GM12878 (cell line): Measurements from ENCODE around the gene WRAP73.

Source experiments
- BRCA1 ChIP-seq: IDR thresholded peaks from 2 replicates; pipeline ENCODE4 v1.6.1; 2011; ENCODE audit warnings: low read depth, low read length, improper control_type of control experiment
- EZH2 ChIP-seq: IDR thresholded peaks from 2 replicates; pipeline ENCODE4 v1.6.1; 2012; ENCODE audit warnings: low read depth, mild to moderate bottlenecking, control low read depth, inconsistent platforms, low read length, borderline replicate concordance; ENCODE audit not compliant: control insufficient read depth
- FOS ChIP-seq: IDR thresholded peaks from 3 replicates; pipeline ENCODE4 v1.6.1; 2011; ENCODE audit warnings: borderline replicate concordance; ENCODE audit not compliant: insufficient read length; ENCODE audit errors: extremely low read depth
- IRF4 ChIP-seq: IDR thresholded peaks from 2 replicates; pipeline ENCODE4 v1.6.1; 2011; ENCODE audit warnings: low read depth, low read length
- POLR2A ChIP-seq: IDR thresholded peaks from 2 replicates; pipeline ENCODE4 v1.6.1; 2011; ENCODE audit warnings: low read depth, mild to moderate bottlenecking, low read length
- RAD21 ChIP-seq: IDR thresholded peaks from 2 replicates; pipeline ENCODE4 v1.6.1; 2011; ENCODE audit warnings: mild to moderate bottlenecking, low read depth, low read length, moderate library complexity; ENCODE audit not compliant: insufficient read depth
- RBBP5 ChIP-seq: fragments of 200-600 bp; sonication (generic); conservative IDR thresholded peaks from 2 replicates; pipeline ENCODE4 v1.6.1; 2016
- SREBF2 ChIP-seq: IDR thresholded peaks from 2 replicates; pipeline ENCODE4 v1.6.1; 2012; ENCODE audit warnings: mild to moderate bottlenecking, low read length
- TF ChIP-seq, protein P1 (sequence below), 3 experiments: IDR thresholded peaks in 2 of 3; conservative IDR thresholded peaks in 1 of 3; 2 replicates each; pipeline ENCODE4 v1.5.1; 2011; ENCODE audit warnings: low read depth in 3 of 3, low read length in 3 of 3, mild to moderate bottlenecking in 3 of 3, control low read depth in 2 of 3, moderate library complexity in 2 of 3, inconsistent platforms in 1 of 3, mixed read lengths in 1 of 3; ENCODE audit not compliant: control insufficient read depth in 2 of 3, insufficient read depth in 1 of 3; ENCODE audit errors: extremely low read depth in 1 of 3
- TF ChIP-seq, protein P2 (sequence below): IDR thresholded peaks from 2 replicates; pipeline ENCODE4 v1.6.1; 2011; ENCODE audit warnings: borderline replicate concordance, low read depth, mild to moderate bottlenecking, moderate library complexity, mixed read lengths, low read length; ENCODE audit not compliant: insufficient read depth; ENCODE audit errors: extremely low read length

DNA sequence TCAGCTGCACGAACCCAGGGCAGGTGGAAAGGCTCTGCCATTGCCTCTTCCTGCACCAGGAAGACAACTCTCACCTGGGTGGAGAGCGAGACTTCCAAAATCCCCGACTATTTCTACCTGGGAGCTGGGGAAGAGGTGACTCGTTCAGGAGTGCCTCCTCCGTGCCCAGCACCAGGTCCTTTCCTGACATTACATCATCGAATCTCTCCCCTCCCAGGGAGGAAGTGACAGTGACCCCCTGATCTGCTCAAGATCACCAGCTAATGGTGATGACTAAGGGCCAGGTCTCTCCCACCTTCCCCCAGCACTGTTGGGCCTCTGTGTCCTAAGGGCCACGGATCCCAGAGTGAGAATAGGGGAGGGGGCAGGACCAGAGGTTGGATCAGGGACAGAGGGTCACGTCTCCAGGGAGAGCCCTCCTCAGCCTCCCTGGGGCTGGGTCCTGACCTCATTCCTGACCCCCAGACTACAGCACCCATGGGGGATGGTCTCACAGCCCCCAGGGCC is 45.4 kb downstream of the WRAP73 start:
- TF ChIP-seq, protein P1, sequence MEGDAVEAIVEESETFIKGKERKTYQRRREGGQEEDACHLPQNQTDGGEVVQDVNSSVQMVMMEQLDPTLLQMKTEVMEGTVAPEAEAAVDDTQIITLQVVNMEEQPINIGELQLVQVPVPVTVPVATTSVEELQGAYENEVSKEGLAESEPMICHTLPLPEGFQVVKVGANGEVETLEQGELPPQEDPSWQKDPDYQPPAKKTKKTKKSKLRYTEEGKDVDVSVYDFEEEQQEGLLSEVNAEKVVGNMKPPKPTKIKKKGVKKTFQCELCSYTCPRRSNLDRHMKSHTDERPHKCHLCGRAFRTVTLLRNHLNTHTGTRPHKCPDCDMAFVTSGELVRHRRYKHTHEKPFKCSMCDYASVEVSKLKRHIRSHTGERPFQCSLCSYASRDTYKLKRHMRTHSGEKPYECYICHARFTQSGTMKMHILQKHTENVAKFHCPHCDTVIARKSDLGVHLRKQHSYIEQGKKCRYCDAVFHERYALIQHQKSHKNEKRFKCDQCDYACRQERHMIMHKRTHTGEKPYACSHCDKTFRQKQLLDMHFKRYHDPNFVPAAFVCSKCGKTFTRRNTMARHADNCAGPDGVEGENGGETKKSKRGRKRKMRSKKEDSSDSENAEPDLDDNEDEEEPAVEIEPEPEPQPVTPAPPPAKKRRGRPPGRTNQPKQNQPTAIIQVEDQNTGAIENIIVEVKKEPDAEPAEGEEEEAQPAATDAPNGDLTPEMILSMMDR (IDR thresholded peaks at IDR 0.05 in 2 of 3, conservative IDR thresholded peaks at IDR 0.05 in 1 of 3; ENCODE audit: control insufficient read depth in 2 of 3, extremely low read depth in 1 of 3, insufficient read depth in 1 of 3, low read depth in 3 of 3, low read length in 3 of 3): no peak
- no peak for TF ChIP-seq RBBP5
- no peak for TF ChIP-seq POLR2A
- TF ChIP-seq SREBF2: no peak
- TF ChIP-seq, protein P2, sequence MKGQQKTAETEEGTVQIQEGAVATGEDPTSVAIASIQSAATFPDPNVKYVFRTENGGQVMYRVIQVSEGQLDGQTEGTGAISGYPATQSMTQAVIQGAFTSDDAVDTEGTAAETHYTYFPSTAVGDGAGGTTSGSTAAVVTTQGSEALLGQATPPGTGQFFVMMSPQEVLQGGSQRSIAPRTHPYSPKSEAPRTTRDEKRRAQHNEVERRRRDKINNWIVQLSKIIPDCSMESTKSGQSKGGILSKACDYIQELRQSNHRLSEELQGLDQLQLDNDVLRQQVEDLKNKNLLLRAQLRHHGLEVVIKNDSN: no peak
- no peak for TF ChIP-seq EZH2
- TF ChIP-seq RAD21: no peak
- TF ChIP-seq FOS: no peak
- TF ChIP-seq BRCA1: no peak
- no peak for TF ChIP-seq IRF4
